ENCODE data around the gene ITPA.

DNA sequence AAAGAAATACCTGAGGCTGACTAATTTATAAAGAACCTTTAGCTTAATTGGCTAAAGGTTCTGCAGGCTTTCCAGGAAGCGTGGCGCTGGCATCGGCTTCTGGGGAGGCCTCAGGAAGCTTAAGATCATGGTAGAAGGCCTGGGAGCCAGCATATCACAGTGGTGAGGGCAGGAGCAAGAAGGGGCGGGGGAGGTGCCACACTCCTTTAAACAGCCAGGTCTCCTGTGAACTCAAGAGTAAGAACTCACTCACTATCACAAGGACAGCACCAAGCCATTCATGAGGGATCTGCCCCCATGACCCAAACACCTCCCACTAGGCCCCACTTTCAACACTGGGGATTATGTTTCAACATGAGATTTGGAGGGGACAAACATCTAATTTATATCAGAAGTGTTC, 64.1 kb downstream of the ITPA start:
- TF ChIP-seq ZNF629 (CRISPR knock-in tag; conservative IDR thresholded peaks at IDR 0.05) (no peak), ZNF207 (IDR thresholded peaks at IDR 0.05; ENCODE audit: borderline replicate concordance) (no peak), ELF1 (CRISPR knock-in tag; IDR thresholded peaks at IDR 0.05) (no peak), ZNF773 (CRISPR knock-in tag; IDR thresholded peaks at IDR 0.05; ENCODE audit: borderline replicate concordance) (no peak), ZNF317 (CRISPR knock-in tag; IDR thresholded peaks at IDR 0.05) (no peak)
- TF ChIP-seq, protein P1, sequence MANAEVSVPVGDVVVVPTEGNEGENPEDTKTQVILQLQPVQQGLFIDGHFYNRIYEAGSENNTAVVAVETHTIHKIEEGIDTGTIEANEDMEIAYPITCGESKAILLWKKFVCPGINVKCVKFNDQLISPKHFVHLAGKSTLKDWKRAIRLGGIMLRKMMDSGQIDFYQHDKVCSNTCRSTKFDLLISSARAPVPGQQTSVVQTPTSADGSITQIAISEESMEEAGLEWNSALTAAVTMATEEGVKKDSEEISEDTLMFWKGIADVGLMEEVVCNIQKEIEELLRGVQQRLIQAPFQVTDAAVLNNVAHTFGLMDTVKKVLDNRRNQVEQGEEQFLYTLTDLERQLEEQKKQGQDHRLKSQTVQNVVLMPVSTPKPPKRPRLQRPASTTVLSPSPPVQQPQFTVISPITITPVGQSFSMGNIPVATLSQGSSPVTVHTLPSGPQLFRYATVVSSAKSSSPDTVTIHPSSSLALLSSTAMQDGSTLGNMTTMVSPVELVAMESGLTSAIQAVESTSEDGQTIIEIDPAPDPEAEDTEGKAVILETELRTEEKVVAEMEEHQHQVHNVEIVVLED (CRISPR knock-in tag; IDR thresholded peaks at IDR 0.05; ENCODE audit: borderline replicate concordance): no peak
- TF ChIP-seq, protein P2, sequence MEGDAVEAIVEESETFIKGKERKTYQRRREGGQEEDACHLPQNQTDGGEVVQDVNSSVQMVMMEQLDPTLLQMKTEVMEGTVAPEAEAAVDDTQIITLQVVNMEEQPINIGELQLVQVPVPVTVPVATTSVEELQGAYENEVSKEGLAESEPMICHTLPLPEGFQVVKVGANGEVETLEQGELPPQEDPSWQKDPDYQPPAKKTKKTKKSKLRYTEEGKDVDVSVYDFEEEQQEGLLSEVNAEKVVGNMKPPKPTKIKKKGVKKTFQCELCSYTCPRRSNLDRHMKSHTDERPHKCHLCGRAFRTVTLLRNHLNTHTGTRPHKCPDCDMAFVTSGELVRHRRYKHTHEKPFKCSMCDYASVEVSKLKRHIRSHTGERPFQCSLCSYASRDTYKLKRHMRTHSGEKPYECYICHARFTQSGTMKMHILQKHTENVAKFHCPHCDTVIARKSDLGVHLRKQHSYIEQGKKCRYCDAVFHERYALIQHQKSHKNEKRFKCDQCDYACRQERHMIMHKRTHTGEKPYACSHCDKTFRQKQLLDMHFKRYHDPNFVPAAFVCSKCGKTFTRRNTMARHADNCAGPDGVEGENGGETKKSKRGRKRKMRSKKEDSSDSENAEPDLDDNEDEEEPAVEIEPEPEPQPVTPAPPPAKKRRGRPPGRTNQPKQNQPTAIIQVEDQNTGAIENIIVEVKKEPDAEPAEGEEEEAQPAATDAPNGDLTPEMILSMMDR (CRISPR knock-in tag; IDR thresholded peaks at IDR 0.05): no peak

All from HepG2 (cell line).